Measurements from ENCODE around the gene IL3RA.
"Not testable (repeated sequence)": the region's sequence is repeated elsewhere in the genome, so short reads cannot be mapped to it uniquely, and the experiment has no call there.

The IL3RA gene

DNA sequence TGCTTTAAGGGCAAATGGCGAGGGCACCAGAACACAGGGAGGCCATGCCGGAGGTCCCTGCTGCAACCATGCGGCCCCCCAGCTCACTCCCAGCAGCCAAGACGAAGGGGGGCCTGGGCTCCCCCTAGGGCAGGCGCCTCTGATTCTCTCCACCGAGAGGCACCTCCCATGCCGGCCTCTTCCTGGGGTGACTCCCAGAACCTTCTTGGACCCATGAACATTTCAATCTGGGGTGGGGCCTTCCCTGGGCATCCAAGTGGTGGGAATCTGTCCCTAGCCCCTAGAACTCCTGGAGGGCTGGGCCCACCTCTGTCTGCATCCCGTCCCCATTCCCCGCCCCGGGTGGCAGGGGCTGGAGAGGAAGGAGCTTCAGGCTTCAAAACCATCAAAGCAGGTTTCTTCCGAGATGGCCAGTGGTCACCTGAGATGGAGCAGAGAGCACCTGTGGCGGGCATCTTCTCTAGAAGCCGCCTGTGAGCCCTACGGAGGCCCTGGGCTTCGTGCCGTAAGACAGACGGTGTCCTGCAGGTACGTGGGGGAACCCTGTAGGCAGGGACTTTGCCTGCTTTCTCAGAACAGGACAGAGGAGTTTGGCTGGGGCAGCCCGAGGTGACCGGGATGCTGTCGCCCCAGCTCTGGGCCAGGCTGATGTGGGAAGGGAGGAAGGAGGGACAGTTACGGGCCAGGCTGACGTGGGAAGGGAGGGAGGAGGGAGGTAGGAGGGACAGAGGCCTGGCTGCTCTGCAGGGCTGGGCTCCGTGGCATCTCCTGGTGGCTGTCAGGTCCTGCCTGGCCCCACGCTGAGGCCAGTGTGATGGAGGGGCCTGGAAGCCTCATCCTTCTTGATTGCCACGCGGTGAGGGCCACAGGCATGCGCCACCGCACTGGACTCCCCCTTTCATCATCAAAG lies 62.1 kb downstream of the IL3RA start:
- no peak for DNase-seq (ENCODE audit: low spot score)
- no peak for TF ChIP-seq CTCF (IDR thresholded peaks at IDR 0.05; ENCODE audit: extremely low read depth, missing control alignments)

DNA sequence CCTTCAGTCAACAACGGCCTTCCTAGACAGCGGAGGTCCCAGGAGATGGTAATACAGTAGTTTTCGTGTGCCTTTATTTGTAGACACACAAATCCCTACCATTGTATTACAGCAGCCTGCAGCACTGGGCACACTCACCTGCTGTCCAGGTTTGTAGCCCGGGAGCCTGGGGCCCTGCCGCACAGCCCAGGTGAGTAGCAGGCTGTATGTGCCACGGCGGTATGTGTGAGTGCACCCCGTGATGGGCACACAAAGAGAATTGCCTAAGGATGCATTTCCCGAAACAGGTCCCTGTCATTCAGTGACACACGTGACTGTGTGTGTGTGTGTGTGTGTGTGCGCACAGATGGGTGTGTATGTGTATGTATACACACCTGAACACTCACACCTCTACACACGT lies 63.5 kb downstream of the IL3RA start:
- no peak for TF ChIP-seq CTCF (IDR thresholded peaks at IDR 0.05; ENCODE audit: extremely low read depth, missing control alignments)
- no peak for DNase-seq (ENCODE audit: low spot score)

- no peak for TF ChIP-seq CTCF (IDR thresholded peaks at IDR 0.05; ENCODE audit: extremely low read depth, missing control alignments)
- no peak for DNase-seq (ENCODE audit: low spot score)
Measured at GRCh38 chrX:1400742-1401471, 64.3 kb downstream of the IL3RA start.

GRCh38 chrX:1401611-1402430 lies 65.2 kb downstream of the IL3RA start:
- DNase-seq (ENCODE audit: low spot score) = no peak
- TF ChIP-seq CTCF (IDR thresholded peaks at IDR 0.05; ENCODE audit: extremely low read depth, missing control alignments) = no peak

GRCh38 chrX:1403228-1403627 lies 66.6 kb downstream of the IL3RA start:
- TF ChIP-seq CTCF (IDR thresholded peaks at IDR 0.05; ENCODE audit: extremely low read depth, missing control alignments) = no peak
- no peak for DNase-seq (ENCODE audit: low spot score)

DNA sequence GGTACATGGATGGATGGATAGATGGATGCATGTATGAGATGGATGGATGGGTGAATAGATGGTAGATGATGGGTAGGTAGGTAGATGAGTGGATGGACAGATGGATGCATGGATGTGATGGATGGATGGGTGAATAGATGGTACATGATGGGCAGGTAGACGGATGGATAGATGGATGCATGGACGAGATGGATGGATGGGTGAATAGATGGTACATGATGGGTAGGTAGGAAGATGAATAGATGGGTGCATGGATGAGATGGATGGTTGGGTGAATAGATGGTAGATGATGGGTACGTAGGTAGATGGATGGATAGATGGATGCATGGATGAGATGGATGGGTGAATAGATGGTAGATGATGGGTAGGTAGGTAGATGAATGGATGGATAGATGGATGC lies 67.3 kb downstream of the IL3RA start:
- not testable (repeated sequence) for DNase-seq (ENCODE audit: low spot score)

- DNase-seq (ENCODE audit: low spot score) = not testable (repeated sequence)
Measured at GRCh38 chrX:1405769-1406168, 69.2 kb downstream of the IL3RA start.

DNA sequence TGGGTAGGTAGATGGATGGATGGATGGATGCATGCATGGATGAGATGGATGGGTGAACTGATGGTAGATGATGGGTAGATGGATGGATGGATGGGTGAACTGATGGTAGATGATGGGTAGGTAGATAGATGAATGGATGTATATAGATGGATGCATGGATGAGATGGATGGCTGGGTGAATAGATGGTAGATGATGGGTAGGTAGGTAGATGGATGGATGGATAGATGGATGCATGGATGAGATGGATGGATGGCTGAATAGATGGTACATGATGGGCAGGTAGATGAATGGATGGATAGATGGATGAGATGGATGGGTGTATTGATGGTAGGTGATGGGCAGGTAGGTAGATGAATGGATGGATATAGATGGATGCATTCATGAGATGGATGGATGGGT lies 70.5 kb downstream of the IL3RA start:
- no peak for TF ChIP-seq CTCF (IDR thresholded peaks at IDR 0.05; ENCODE audit: extremely low read depth, missing control alignments)
- no peak for DNase-seq (ENCODE audit: low spot score)
